ENCODE data around the gene TRABD2B.

DNA sequence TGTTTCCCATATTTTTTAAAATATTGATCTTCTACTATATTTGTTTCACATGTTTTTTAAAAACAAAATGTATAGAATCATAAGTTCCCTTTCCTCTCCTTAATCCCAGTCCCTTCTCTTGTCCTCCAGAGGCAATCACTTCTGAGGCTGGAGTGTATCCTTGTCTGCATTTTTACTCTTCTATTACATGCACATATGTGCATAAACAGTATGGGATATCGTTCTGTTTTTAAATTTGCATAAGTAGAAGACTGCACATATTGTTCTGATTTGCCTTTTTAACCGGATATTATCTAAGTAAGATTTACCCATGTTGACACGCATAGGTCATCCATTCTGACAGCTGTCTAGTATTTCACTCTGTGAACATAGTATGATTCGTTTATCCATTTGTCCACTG lies 142.0 kb downstream of the TRABD2B start:
- TF ChIP-seq, protein P1, sequence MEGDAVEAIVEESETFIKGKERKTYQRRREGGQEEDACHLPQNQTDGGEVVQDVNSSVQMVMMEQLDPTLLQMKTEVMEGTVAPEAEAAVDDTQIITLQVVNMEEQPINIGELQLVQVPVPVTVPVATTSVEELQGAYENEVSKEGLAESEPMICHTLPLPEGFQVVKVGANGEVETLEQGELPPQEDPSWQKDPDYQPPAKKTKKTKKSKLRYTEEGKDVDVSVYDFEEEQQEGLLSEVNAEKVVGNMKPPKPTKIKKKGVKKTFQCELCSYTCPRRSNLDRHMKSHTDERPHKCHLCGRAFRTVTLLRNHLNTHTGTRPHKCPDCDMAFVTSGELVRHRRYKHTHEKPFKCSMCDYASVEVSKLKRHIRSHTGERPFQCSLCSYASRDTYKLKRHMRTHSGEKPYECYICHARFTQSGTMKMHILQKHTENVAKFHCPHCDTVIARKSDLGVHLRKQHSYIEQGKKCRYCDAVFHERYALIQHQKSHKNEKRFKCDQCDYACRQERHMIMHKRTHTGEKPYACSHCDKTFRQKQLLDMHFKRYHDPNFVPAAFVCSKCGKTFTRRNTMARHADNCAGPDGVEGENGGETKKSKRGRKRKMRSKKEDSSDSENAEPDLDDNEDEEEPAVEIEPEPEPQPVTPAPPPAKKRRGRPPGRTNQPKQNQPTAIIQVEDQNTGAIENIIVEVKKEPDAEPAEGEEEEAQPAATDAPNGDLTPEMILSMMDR (IDR thresholded peaks at IDR 0.05; ENCODE audit: insufficient read depth, low read depth, low read length) = no peak
- no peak for TF ChIP-seq EZH2 (IDR thresholded peaks at IDR 0.05; ENCODE audit: insufficient read depth, low read length)
